ENCODE data around the gene MYO1D. TPM values are rescaled to one million over a fixed set of nuclear protein-coding genes. Genes with fewer than 3 reads are reported as not detected.
A peak's percentile ranks its signal among the peaks of the same experiment; 100 is the strongest.

Gene MYO1D
- total and polyA plus RNA-seq, 4 donors = 4.5 to 22.9 (median 13.3) TPM

- Histone ChIP-seq H3K9me3 (ENCODE audit: control insufficient read depth in 4 of 4, low read length in 3 of 4) (no peaks in the 10 kb centered on the region), H3K27me3 (ENCODE audit: control insufficient read depth in 4 of 4, insufficient read depth in 4 of 4, low read length in 3 of 4) (no peaks in the 10 kb centered on the region), H3K4me3 (ENCODE audit: low read depth in 1 of 3, low read length in 3 of 3) (no peak overlapping the region), H3K9ac (ENCODE audit: low read depth in 1 of 2, low read length in 2 of 2) (no peak overlapping the region), H3K27ac (ENCODE audit: low read depth in 1 of 2, low read length in 2 of 2) (no peak overlapping the region), H3K36me3 (ENCODE audit: control insufficient read depth in 4 of 4, insufficient read depth in 3 of 4, low read depth in 1 of 4, low read length in 3 of 4) (peaks cover 7 to 33% (median 20%) of the 10 kb centered on the region in 4 donors), H3K4me1 (ENCODE audit: control insufficient read depth in 4 of 4, insufficient read depth in 4 of 4, low read length in 3 of 4) (peaks cover 6 to 10% (median 6%) of the 10 kb centered on the region in 4 donors)
- TF ChIP-seq REST (IDR thresholded peaks at IDR 0.05) (no peak), RAD21 (IDR thresholded peaks at IDR 0.05) (no peak), FOXA1 (IDR thresholded peaks at IDR 0.05) (no peak), MAX (IDR thresholded peaks at IDR 0.05) (no peak), FOXA2 (IDR thresholded peaks at IDR 0.05) (no peak), EGR1 (IDR thresholded peaks at IDR 0.05; ENCODE audit: low read depth in 2 of 2) (no peak), GABPA (IDR thresholded peaks at IDR 0.05 in 1 of 2, conservative IDR thresholded peaks at IDR 0.05 in 1 of 2) (no peak), TAF1 (conservative IDR thresholded peaks at IDR 0.05) (no peak), CTCF (IDR thresholded peaks at IDR 0.05; ENCODE audit: low read depth, low read length, missing input control) (no peak), NR2F2 (IDR thresholded peaks at IDR 0.05) (no peak), ZBTB33 (IDR thresholded peaks at IDR 0.05) (no peak), HNF4G (IDR thresholded peaks at IDR 0.05) (no peak), ATF3 (IDR thresholded peaks at IDR 0.05) (no peak)
- 87% methylated on average over 4 of the region's 4 CpGs for WGBS
- DNase-seq (ENCODE audit: low spot score) = no peak
Observed at GRCh38 chr17:32484041-32484461, 392.9 kb downstream of the MYO1D start.

GRCh38 chr17:32483451-32484019, 393.4 kb downstream of the MYO1D start:
- H3K27me3 ChIP-seq (ENCODE audit: control insufficient read depth in 4 of 4, insufficient read depth in 4 of 4, low read length in 3 of 4) = no peaks in the 10 kb centered on the region
- no peak overlapping the region for H3K9ac ChIP-seq (ENCODE audit: low read depth in 1 of 2, low read length in 2 of 2)
- peaks cover 5 to 10% (median 6%) of the 10 kb centered on the region in 4 donors for H3K4me1 ChIP-seq (ENCODE audit: control insufficient read depth in 4 of 4, insufficient read depth in 4 of 4, low read length in 3 of 4)
- H3K36me3 ChIP-seq (ENCODE audit: control insufficient read depth in 4 of 4, insufficient read depth in 3 of 4, low read depth in 1 of 4, low read length in 3 of 4) = peaks cover 7 to 38% (median 23%) of the 10 kb centered on the region in 4 donors
- DNase-seq (ENCODE audit: low spot score) = no peak
- no peaks in the 10 kb centered on the region for H3K9me3 ChIP-seq (ENCODE audit: control insufficient read depth in 4 of 4, low read length in 3 of 4)
- TF ChIP-seq TAF1 (conservative IDR thresholded peaks at IDR 0.05) = no peak
- peak; percentile 43 for TF ChIP-seq CTCF (IDR thresholded peaks at IDR 0.05; ENCODE audit: low read depth, low read length, missing input control)
- TF ChIP-seq HNF4G (IDR thresholded peaks at IDR 0.05) = no peak
- peak; percentile 76 for TF ChIP-seq NR2F2 (IDR thresholded peaks at IDR 0.05)
- TF ChIP-seq RXRA (IDR thresholded peaks at IDR 0.05) = peak in 1 of 2 donors; percentile 26
- peak; percentile 78 to 84 for TF ChIP-seq RAD21 (IDR thresholded peaks at IDR 0.05)
- 57% methylated on average over 7 of the region's 7 CpGs for WGBS
- no peak overlapping the region for H3K4me3 ChIP-seq (ENCODE audit: low read depth in 1 of 3, low read length in 3 of 3)
- H3K27ac ChIP-seq (ENCODE audit: low read depth in 1 of 2, low read length in 2 of 2) = no peak overlapping the region

Measured in liver (tissue), 9 donors.